IMR-90 (cell line): Measurements from ENCODE around the gene ASMTL. TPM values are rescaled to one million over a fixed set of nuclear protein-coding genes. Genes with fewer than 3 reads are reported as not detected.

Source experiments
- ATAC-seq: fragments of 200-7000 bp; cut with Tn5 transposase; 2 replicates; pipeline ENCODE4 v1.9.1; 2020; ENCODE audit warnings: low read depth, mild to moderate bottlenecking, moderate library complexity
- BruUV-seq: library from RNA; stranded (reverse); fragments of 400-500 nt; replicated peaks from 2 replicates; lab custom pipeline; 2021; lab: Mats Ljungman, UMichigan
- CTCF ChIA-PET: fragments of 300-600 bp; formaldehyde crosslinking; extraction: SDS; loops from one replicate; lab custom pipeline; 2021; ENCODE audit warnings: antibody characterized with exemption; lab: Yijun Ruan, JAX
- POLR2A ChIA-PET: fragments of 300-600 bp; sonication (Branson Sonifier 250); formaldehyde crosslinking; loops from one replicate; lab custom pipeline; 2022; ENCODE audit warnings: antibody characterized with exemption; ENCODE audit not compliant: unreplicated experiment; lab: Charles Lee
- DNase-seq: peaks from one replicate; pipeline ENCODE4 v3.0.0; 2013
- H2AFZ ChIP-seq: replicated peaks from 2 replicates; pipeline ENCODE3; 2013; ENCODE audit warnings: low read length, mild to moderate bottlenecking; ENCODE audit not compliant: poor library complexity
- H2AK5ac ChIP-seq: 2 replicates; pipeline ENCODE4 v1.6.1; 2013; ENCODE audit warnings: low read depth, low read length, inconsistent platforms
- H2AK9ac ChIP-seq: replicated peaks from 2 replicates; pipeline ENCODE3; 2013; ENCODE audit warnings: mild to moderate bottlenecking, low read depth, low read length, moderate library complexity; ENCODE audit not compliant: poor library complexity
- H2BK120ac ChIP-seq: 2 replicates; pipeline ENCODE4 v1.6.1; 2013; ENCODE audit warnings: low read depth, low read length, inconsistent platforms
- H2BK15ac ChIP-seq: 3 replicates; pipeline ENCODE4 v1.6.1; 2013; ENCODE audit warnings: low read depth, low read length, inconsistent platforms
- H2BK20ac ChIP-seq: 2 replicates; pipeline ENCODE4 v1.6.1; 2013; ENCODE audit warnings: low read depth, mild to moderate bottlenecking, inconsistent platforms, low read length, moderate library complexity
- H2BK5ac ChIP-seq: 2 replicates; pipeline ENCODE4 v1.6.1; 2013; ENCODE audit warnings: mild to moderate bottlenecking, low read depth, low read length, inconsistent platforms; ENCODE audit not compliant: poor library complexity, severe bottlenecking
- H3K14ac ChIP-seq: replicated peaks from 2 replicates; pipeline ENCODE4 v1.6.1; 2013; ENCODE audit warnings: low read depth, low read length, inconsistent platforms
- H3K18ac ChIP-seq: 2 replicates; pipeline ENCODE4 v1.6.1; 2013; ENCODE audit warnings: low read depth, low read length, control low read depth
- H3K23ac ChIP-seq: 2 replicates; pipeline ENCODE4 v1.6.1; 2013; ENCODE audit warnings: low read depth, low read length, inconsistent platforms
- H3K27ac ChIP-seq: 2 replicates; pipeline ENCODE4 v1.5.1; 2013; ENCODE audit warnings: mild to moderate bottlenecking, control low read depth, low read length; ENCODE audit not compliant: insufficient read depth
- H3K27me3 ChIP-seq: 2 replicates; pipeline ENCODE4 v1.6.1; 2013; ENCODE audit warnings: low read length; ENCODE audit not compliant: control insufficient read depth, insufficient read depth
- H3K36me3 ChIP-seq: 2 replicates; pipeline ENCODE4 v1.6.1; 2013; ENCODE audit warnings: low read length, mixed read lengths; ENCODE audit not compliant: control insufficient read depth, insufficient read depth
- H3K4ac ChIP-seq: 2 replicates; pipeline ENCODE4 v1.6.1; 2013; ENCODE audit warnings: low read depth, low read length, inconsistent platforms
- H3K4me1 ChIP-seq: 2 replicates; pipeline ENCODE4 v1.6.1; 2013; ENCODE audit warnings: low read length, mixed read lengths; ENCODE audit not compliant: control insufficient read depth, insufficient read depth
- H3K4me2 ChIP-seq: 2 replicates; pipeline ENCODE4 v1.6.1; 2013; ENCODE audit warnings: low read depth, mild to moderate bottlenecking, control low read depth, low read length, moderate library complexity
- H3K4me3 ChIP-seq: 2 replicates; pipeline ENCODE4 v1.5.1; 2013; ENCODE audit warnings: low read depth, mild to moderate bottlenecking, control low read depth, low read length, moderate library complexity; ENCODE audit not compliant: insufficient read depth
- H3K56ac ChIP-seq: 2 replicates; pipeline ENCODE4 v1.6.1; 2013; ENCODE audit warnings: low read length, inconsistent platforms; ENCODE audit not compliant: insufficient read depth; ENCODE audit errors: extremely low read depth
- H3K79me1 ChIP-seq, 2 experiments: 2 replicates each; pipeline ENCODE4 v1.6.1; 2013; ENCODE audit warnings: low read length in 2 of 2, inconsistent platforms in 1 of 2, low read depth in 1 of 2
- H3K9ac ChIP-seq: 2 replicates; pipeline ENCODE4 v1.6.1; 2013; ENCODE audit warnings: low read depth, low read length, control low read depth
- H3K9me1 ChIP-seq: 2 replicates; pipeline ENCODE4 v1.6.1; 2013; ENCODE audit warnings: low read length, inconsistent platforms; ENCODE audit not compliant: insufficient read depth
- H3K9me3 ChIP-seq: 2 replicates; pipeline ENCODE4 v1.6.1; 2013; ENCODE audit warnings: low read length; ENCODE audit not compliant: control insufficient read depth, insufficient read depth
- H4K20me1 ChIP-seq: 2 replicates; pipeline ENCODE4 v1.6.1; 2013; ENCODE audit warnings: low read length, inconsistent platforms; ENCODE audit not compliant: insufficient read depth
- H4K5ac ChIP-seq: 2 replicates; pipeline ENCODE4 v1.6.1; 2013; ENCODE audit warnings: mild to moderate bottlenecking, low read depth, low read length, control low read depth
- H4K8ac ChIP-seq, 2 experiments: 2 replicates each; pipeline ENCODE4 v1.6.1; 2013; ENCODE audit warnings: low read depth in 2 of 2, low read length in 2 of 2, control low read depth in 1 of 2, inconsistent platforms in 1 of 2
- H4K91ac ChIP-seq: 2 replicates; pipeline ENCODE4 v1.6.1; 2013; ENCODE audit warnings: low read depth, low read length, inconsistent platforms; ENCODE audit not compliant: insufficient read depth
- BHLHE40 ChIP-seq: fragments of 150-350 bp; IDR thresholded peaks from 2 replicates; pipeline ENCODE4 v1.6.1; 2016; ENCODE audit warnings: mild to moderate bottlenecking, low read depth, low read length
- CEBPB ChIP-seq: IDR thresholded peaks from 2 replicates; pipeline ENCODE4 v1.6.1; 2012; ENCODE audit warnings: low read depth, low read length, improper control_type of control experiment
- CHD1 ChIP-seq: IDR thresholded peaks from 2 replicates; pipeline ENCODE4 v1.6.1; 2012; ENCODE audit warnings: low read depth, low read length, improper control_type of control experiment
- FOS ChIP-seq: fragments of 150-350 bp; IDR thresholded peaks from 2 replicates; pipeline ENCODE4 v1.6.1; 2016; ENCODE audit warnings: low read depth, low read length
- MAFK ChIP-seq: IDR thresholded peaks from 2 replicates; pipeline ENCODE4 v1.6.1; 2012; ENCODE audit warnings: low read depth, low read length, improper control_type of control experiment
- MAZ ChIP-seq: IDR thresholded peaks from 2 replicates; pipeline ENCODE4 v1.6.1; 2012; ENCODE audit warnings: low read depth, mild to moderate bottlenecking, low read length, improper control_type of control experiment, moderate library complexity, borderline replicate concordance
- MXI1 ChIP-seq: IDR thresholded peaks from 2 replicates; pipeline ENCODE4 v1.6.1; 2012; ENCODE audit warnings: low read depth, mild to moderate bottlenecking, low read length, moderate library complexity, borderline replicate concordance
- NFE2L2 ChIP-seq: fragments of 150-350 bp; IDR thresholded peaks from 2 replicates; pipeline ENCODE4 v1.6.1; 2016; ENCODE audit warnings: low read depth, mild to moderate bottlenecking, low read length
- POLR2A ChIP-seq: IDR thresholded peaks from 2 replicates; pipeline ENCODE4 v1.6.1; 2012; ENCODE audit warnings: mild to moderate bottlenecking, low read depth, low read length
- RAD21 ChIP-seq: IDR thresholded peaks from 2 replicates; pipeline ENCODE4 v1.6.1; 2012; ENCODE audit warnings: low read length, improper control_type of control experiment
- RCOR1 ChIP-seq: IDR thresholded peaks from 2 replicates; pipeline ENCODE4 v1.6.1; 2012; ENCODE audit warnings: mild to moderate bottlenecking, low read length, improper control_type of control experiment; ENCODE audit not compliant: insufficient replicate concordance
- RFX5 ChIP-seq: IDR thresholded peaks from 2 replicates; pipeline ENCODE4 v1.8.0; 2012; ENCODE audit warnings: low read depth, mild to moderate bottlenecking, low read length, moderate library complexity
- SMC3 ChIP-seq: fragments of 150-350 bp; IDR thresholded peaks from 2 replicates; pipeline ENCODE4 v1.6.1; 2016; ENCODE audit warnings: low read depth, mild to moderate bottlenecking, antibody characterized with exemption, low read length, moderate library complexity
- WGBS, 2 experiments: methylation state at CpG; one replicate each; pipeline versions ENCODE4 v1.1.5 to v1.1.7; 2013; ENCODE audit warnings: missing lambda C conversion rate in 2 of 2; ENCODE audit not compliant: insufficient read length in 1 of 2; ENCODE audit errors: extremely low coverage in 2 of 2; 5-methylcytosine and 5-hydroxymethylcytosine counted together
- dilution Hi-C: fragments of 300-500 bp; cut with HindIII; formaldehyde crosslinking; loops from one replicate; pipeline ENCODE4 v1.14.3; 2018; ENCODE audit warnings: low sequenced_read_pairs; ENCODE audit not compliant: unreplicated experiment
- in situ Hi-C: fragments of 300-500 bp; cut with MboI; formaldehyde crosslinking; loops from 3 replicates; pipeline ENCODE4 v1.14.3; 2019; ENCODE audit warnings: low sequenced_read_pairs, inconsistent platforms, mixed read lengths
- intact Hi-C: fragments of 100-400 bp; cut with micrococcal nuclease; formaldehyde crosslinking; loops from 2 replicates; pipeline ENCODE4 v1.10.0; 2022
- polyA plus RNA-seq, 3 experiments: library from polyadenylated mRNA; depleted of rRNA; stranded (reverse); fragments of >200 nt; gene quantifications; 2 replicates each; pipeline ENCODE4 v1.2.3, GENCODE V29; 2012; ENCODE audit warnings: low replicate concordance in 1 of 3
- total RNA-seq: library from RNA; depleted of rRNA; stranded (reverse); fragments of >200 nt; gene quantifications from 2 replicates; pipeline ENCODE4 v1.2.3, GENCODE V29; 2012
- TF ChIP-seq, protein P1 (sequence below): fragments of 150-350 bp; IDR thresholded peaks from 2 replicates; pipeline ENCODE4 v1.6.1; 2017; ENCODE audit warnings: mild to moderate bottlenecking, antibody characterized with exemption, low read length, low read depth
- TF ChIP-seq, protein P2 (sequence below): fragments of 150-350 bp; IDR thresholded peaks from 2 replicates; pipeline ENCODE4 v1.6.1; 2016; ENCODE audit warnings: low read depth, mild to moderate bottlenecking, low read length, moderate library complexity, borderline replicate concordance
- TF ChIP-seq, protein P3 (sequence below): conservative IDR thresholded peaks from 2 replicates; pipeline ENCODE4 v1.5.1; 2012; ENCODE audit warnings: mild to moderate bottlenecking, low read depth, low read length, improper control_type of control experiment

Gene ASMTL
- total and polyA plus RNA-seq, 2 of the 4 experiments (the other 2 are of a cell fraction) = 13.4 to 33.4 TPM

DNA sequence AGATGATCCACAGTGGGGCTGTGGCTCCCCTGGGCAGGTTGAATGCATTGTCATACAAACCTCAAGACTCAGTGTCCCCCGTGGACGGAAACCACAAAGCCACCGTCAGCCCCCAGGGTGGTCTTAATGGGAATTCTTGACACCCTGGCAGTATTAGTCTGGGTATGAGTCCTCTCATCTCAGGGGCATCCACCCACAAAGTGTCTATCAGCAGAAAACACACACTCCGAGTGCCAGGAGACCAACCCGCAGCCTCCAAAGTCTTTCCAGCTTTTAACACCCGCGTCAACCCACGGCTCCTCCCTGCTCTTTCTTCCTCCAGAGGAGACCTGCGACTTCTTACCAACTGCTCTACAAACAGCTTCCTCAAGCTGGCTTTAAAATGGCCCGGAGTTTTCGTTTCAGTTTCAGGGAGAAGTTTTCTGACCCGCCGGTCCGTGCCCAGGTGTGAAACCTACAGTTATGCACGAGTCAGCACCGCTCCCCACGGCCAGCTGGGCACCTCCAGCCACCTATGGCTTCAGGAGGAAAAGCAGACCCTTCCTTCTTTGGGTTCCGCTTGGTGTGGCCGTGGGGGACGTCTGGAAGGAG, 14.4 kb upstream of the ASMTL start:
- in situ Hi-C loops = loop anchor here (25.0 kb wide), 2 partner anchors 120 to 1345 kb away; partner anchors contain the start of gene AKAP17A
- H2BK5ac ChIP-seq = no peak overlapping the region
- H3K4me2 ChIP-seq = no peak overlapping the region
- no peak overlapping the region for H2AFZ ChIP-seq
- H3K27ac ChIP-seq = no peak overlapping the region
- no peak overlapping the region for H4K91ac ChIP-seq
- H3K36me3 ChIP-seq = no peaks in the 10 kb centered on the region
- intact Hi-C loops = no loop called here
- H2BK20ac ChIP-seq = no peak overlapping the region
- DNase-seq (no peak), ATAC-seq (no peak)
- ChIA-PET CTCF (no interaction called here), POLR2A (no interaction called here)
- H3K23ac ChIP-seq = no peak overlapping the region
- H3K9me3 ChIP-seq = no peaks in the 10 kb centered on the region
- no peak overlapping the region for H3K14ac ChIP-seq
- H3K4ac ChIP-seq = no peak overlapping the region
- no peak overlapping the region for H3K9ac ChIP-seq
- H3K27me3 ChIP-seq = peaks cover 7% of the 10 kb centered on the region; the same call in 1 of the 2 replicates
- H2BK120ac ChIP-seq = no peak overlapping the region
- TF ChIP-seq NFE2L2 (no peak), MAFK (no peak), RCOR1 (no peak), CEBPB (no peak), MXI1 (no peak), MAZ (no peak), BHLHE40 (no peak), RAD21 (no peak), POLR2A (no peak), RFX5 (no peak), FOS (no peak), SMC3 (no peak), CHD1 (no peak)
- TF ChIP-seq, protein P1, sequence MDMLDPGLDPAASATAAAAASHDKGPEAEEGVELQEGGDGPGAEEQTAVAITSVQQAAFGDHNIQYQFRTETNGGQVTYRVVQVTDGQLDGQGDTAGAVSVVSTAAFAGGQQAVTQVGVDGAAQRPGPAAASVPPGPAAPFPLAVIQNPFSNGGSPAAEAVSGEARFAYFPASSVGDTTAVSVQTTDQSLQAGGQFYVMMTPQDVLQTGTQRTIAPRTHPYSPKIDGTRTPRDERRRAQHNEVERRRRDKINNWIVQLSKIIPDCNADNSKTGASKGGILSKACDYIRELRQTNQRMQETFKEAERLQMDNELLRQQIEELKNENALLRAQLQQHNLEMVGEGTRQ = no peak
- TF ChIP-seq, protein P2, sequence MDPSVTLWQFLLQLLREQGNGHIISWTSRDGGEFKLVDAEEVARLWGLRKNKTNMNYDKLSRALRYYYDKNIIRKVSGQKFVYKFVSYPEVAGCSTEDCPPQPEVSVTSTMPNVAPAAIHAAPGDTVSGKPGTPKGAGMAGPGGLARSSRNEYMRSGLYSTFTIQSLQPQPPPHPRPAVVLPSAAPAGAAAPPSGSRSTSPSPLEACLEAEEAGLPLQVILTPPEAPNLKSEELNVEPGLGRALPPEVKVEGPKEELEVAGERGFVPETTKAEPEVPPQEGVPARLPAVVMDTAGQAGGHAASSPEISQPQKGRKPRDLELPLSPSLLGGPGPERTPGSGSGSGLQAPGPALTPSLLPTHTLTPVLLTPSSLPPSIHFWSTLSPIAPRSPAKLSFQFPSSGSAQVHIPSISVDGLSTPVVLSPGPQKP = no peak
- TF ChIP-seq, protein P3, sequence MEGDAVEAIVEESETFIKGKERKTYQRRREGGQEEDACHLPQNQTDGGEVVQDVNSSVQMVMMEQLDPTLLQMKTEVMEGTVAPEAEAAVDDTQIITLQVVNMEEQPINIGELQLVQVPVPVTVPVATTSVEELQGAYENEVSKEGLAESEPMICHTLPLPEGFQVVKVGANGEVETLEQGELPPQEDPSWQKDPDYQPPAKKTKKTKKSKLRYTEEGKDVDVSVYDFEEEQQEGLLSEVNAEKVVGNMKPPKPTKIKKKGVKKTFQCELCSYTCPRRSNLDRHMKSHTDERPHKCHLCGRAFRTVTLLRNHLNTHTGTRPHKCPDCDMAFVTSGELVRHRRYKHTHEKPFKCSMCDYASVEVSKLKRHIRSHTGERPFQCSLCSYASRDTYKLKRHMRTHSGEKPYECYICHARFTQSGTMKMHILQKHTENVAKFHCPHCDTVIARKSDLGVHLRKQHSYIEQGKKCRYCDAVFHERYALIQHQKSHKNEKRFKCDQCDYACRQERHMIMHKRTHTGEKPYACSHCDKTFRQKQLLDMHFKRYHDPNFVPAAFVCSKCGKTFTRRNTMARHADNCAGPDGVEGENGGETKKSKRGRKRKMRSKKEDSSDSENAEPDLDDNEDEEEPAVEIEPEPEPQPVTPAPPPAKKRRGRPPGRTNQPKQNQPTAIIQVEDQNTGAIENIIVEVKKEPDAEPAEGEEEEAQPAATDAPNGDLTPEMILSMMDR = no peak
- H4K8ac ChIP-seq = no peak overlapping the region
- no peaks in the 10 kb centered on the region for H3K4me1 ChIP-seq
- H2AK9ac ChIP-seq = no peak overlapping the region
- dilution Hi-C loops = no loop called here
- H4K5ac ChIP-seq = no peak overlapping the region
- WGBS, 2 experiments = 38% methylated on average over 6 of the region's 20 CpGs; no CpG with 5 or more reads in 1 of the 2 experiments
- BruUV-seq = no TSS peak
- no peak overlapping the region for H2BK15ac ChIP-seq
- H4K20me1 ChIP-seq = no peaks in the 10 kb centered on the region
- no peak overlapping the region for H3K18ac ChIP-seq
- H3K79me1 ChIP-seq = no peaks in the 10 kb centered on the region
- no peak overlapping the region for H3K4me3 ChIP-seq
- no peaks in the 10 kb centered on the region for H3K9me1 ChIP-seq
- H3K56ac ChIP-seq = no peak overlapping the region
- H2AK5ac ChIP-seq = no peak overlapping the region
